Sigmoid colon (tissue), 7 donors: Measurements from ENCODE around the gene KRTAP5-6. TPM values are rescaled to one million over a fixed set of nuclear protein-coding genes. Genes with fewer than 3 reads are reported as not detected.
"Not testable (repeated sequence)": the region's sequence is repeated elsewhere in the genome, so short reads cannot be mapped to it uniquely, and the experiment has no call there.

ENCODE experiments used
- DNase-seq: peaks from one replicate; pipeline ENCODE4 v3.0.0-alpha.2; 2019
- H3K27ac ChIP-seq, 4 donors: fragments of 200-600 bp; sonication (generic); one replicate each; pipeline ENCODE4 v1.5.1; 2016 to 2019; ENCODE audit warnings: mild to moderate bottlenecking in 1 of 4
- H3K27me3 ChIP-seq, 3 donors: fragments of 200-600 bp; sonication (generic); one replicate each; pipeline ENCODE4 v1.5.1; 2019; ENCODE audit warnings: mild to moderate bottlenecking in 1 of 3
- H3K36me3 ChIP-seq, 4 donors: fragments of 200-600 bp; sonication (generic); one replicate each; pipeline ENCODE4 v1.5.1; 2016 to 2019
- H3K4me1 ChIP-seq, 4 donors: fragments of 200-600 bp; sonication (generic); one replicate each; pipeline ENCODE4 v1.5.1; 2017 to 2019
- H3K4me3 ChIP-seq, 4 donors: fragments of 200-600 bp; sonication (generic); one replicate each; pipeline ENCODE4 v1.5.1; 2017 to 2019; ENCODE audit warnings: mild to moderate bottlenecking in 2 of 4, moderate library complexity in 1 of 4
- H3K9me3 ChIP-seq, 4 donors: fragments of 200-600 bp in 3 of 4; sonication (generic) in 3 of 4; one replicate each; pipeline versions ENCODE4 v1.5.1 to v1.6.1; 2013 to 2019
- CTCF ChIP-seq, 4 experiments: fragments of 450-650 bp in 3 of 4; fragments of 200-600 bp in 1 of 4; IDR thresholded peaks; one replicate each; pipeline ENCODE4 v1.5.1; 2016 to 2019; ENCODE audit warnings: antibody characterized with exemption in 4 of 4, mild to moderate bottlenecking in 3 of 4, moderate library complexity in 2 of 4
- EP300 ChIP-seq, 4 donors: sonication (generic); formaldehyde crosslinking; IDR thresholded peaks; one replicate each; pipeline ENCODE4 v1.6.1; 2017; ENCODE audit warnings: antibody characterized with exemption in 4 of 4
- POLR2A ChIP-seq, 2 donors: fragments of 450-650 bp; IDR thresholded peaks; one replicate each; pipeline ENCODE4 v1.6.1; 2016; ENCODE audit warnings: antibody characterized with exemption in 2 of 2, mild to moderate bottlenecking in 2 of 2, moderate library complexity in 2 of 2
- POLR2AphosphoS5 ChIP-seq, 4 donors: sonication (generic); formaldehyde crosslinking; IDR thresholded peaks; one replicate each; pipeline ENCODE4 v1.6.1; 2017; ENCODE audit warnings: antibody characterized with exemption in 4 of 4
- WGBS, 2 donors: extraction: QIAGEN DNeasy Blood & Tissue Kit; methylation state at CpG; one replicate each; pipeline ENCODE4 v1.1.7; 2013; 5-methylcytosine and 5-hydroxymethylcytosine counted together
- intact Hi-C: fragments of 100-400 bp; cut with DNase I; formaldehyde crosslinking; loops from one replicate; pipeline ENCODE4 v1.15.1; 2023
- polyA plus RNA-seq, 3 donors: library from polyadenylated mRNA; stranded (reverse); fragments of 200-250 nt; gene quantifications; one replicate each; pipeline ENCODE4 v1.2.3, GENCODE V29; 2013
- total RNA-seq, 4 donors: library from RNA; depleted of rRNA; stranded (reverse); fragments of >200 nt; gene quantifications; one replicate each; pipeline ENCODE4 v1.1.0, GENCODE V29; 2016
- donor health status: healthy with polysubstance abuse.
- donor health status: Bipolar disorder and iron deficiency.
- donor health status: healthy.

The KRTAP5-6 gene
- total and polyA plus RNA-seq, 7 donors: not detected

- Histone ChIP-seq H3K9me3 (no peaks in the 10 kb centered on the region), H3K4me1 (no peaks in the 10 kb centered on the region), H3K4me3 (no peak overlapping the region), H3K36me3 (no peaks in the 10 kb centered on the region), H3K27me3 (peaks cover 0 to 56% (median 28%) of the 10 kb centered on the region in 3 donors), H3K27ac (no peak overlapping the region)
- 50 to 79% methylated on average over 11 of the region's 11 CpGs for WGBS, 2 donors
- DNase-seq: no peak
- intact Hi-C loops: no loop called here
- TF ChIP-seq CTCF (IDR thresholded peaks at IDR 0.05): no peak
Measured at GRCh38 chr11:1675536-1676228, 21.3 kb upstream of the KRTAP5-6 start.

GRCh38 chr11:1676229-1676740, 20.7 kb upstream of the KRTAP5-6 start:
- 67 to 85% methylated on average over 7 of the region's 7 CpGs for WGBS, 2 donors
- H3K27ac ChIP-seq: no peak overlapping the region
- no peaks in the 10 kb centered on the region for H3K36me3 ChIP-seq
- DNase-seq: no peak
- intact Hi-C loops: no loop called here
- TF ChIP-seq EP300 (IDR thresholded peaks at IDR 0.05): no peak
- no peak for TF ChIP-seq POLR2A (IDR thresholded peaks at IDR 0.05)
- no peak for TF ChIP-seq CTCF (IDR thresholded peaks at IDR 0.05)
- TF ChIP-seq POLR2AphosphoS5 (IDR thresholded peaks at IDR 0.05): no peak
- no peaks in the 10 kb centered on the region for H3K9me3 ChIP-seq
- H3K4me1 ChIP-seq: no peaks in the 10 kb centered on the region
- H3K4me3 ChIP-seq: no peak overlapping the region
- peaks cover 0 to 61% (median 28%) of the 10 kb centered on the region in 3 donors for H3K27me3 ChIP-seq

GRCh38 chr11:1679881-1680280, 17.1 kb upstream of the KRTAP5-6 start:
- TF ChIP-seq EP300 (IDR thresholded peaks at IDR 0.05) (no peak), CTCF (IDR thresholded peaks at IDR 0.05) (no peak)
- H3K4me1 ChIP-seq: no peaks in the 10 kb centered on the region
- H3K36me3 ChIP-seq: no peaks in the 10 kb centered on the region
- H3K27ac ChIP-seq: no peak overlapping the region
- WGBS, 2 donors: 72 to 78% methylated on average over 10 of the region's 10 CpGs
- intact Hi-C loops: no loop called here
- no peak overlapping the region for H3K4me3 ChIP-seq
- no peaks in the 10 kb centered on the region for H3K9me3 ChIP-seq
- H3K27me3 ChIP-seq: peaks cover 0 to 59% (median 21%) of the 10 kb centered on the region in 3 donors
- DNase-seq: no peak

- no peaks in the 10 kb centered on the region for H3K4me1 ChIP-seq
- intact Hi-C loops: no loop called here
- no peak overlapping the region for H3K4me3 ChIP-seq
- no peaks in the 10 kb centered on the region for H3K9me3 ChIP-seq
- no peaks in the 10 kb centered on the region for H3K36me3 ChIP-seq
- no peak for DNase-seq
- no peak overlapping the region for H3K27ac ChIP-seq
- 54 to 55% methylated on average over 15 of the region's 15 CpGs for WGBS, 2 donors
- no peak for TF ChIP-seq CTCF (IDR thresholded peaks at IDR 0.05)
- TF ChIP-seq EP300 (IDR thresholded peaks at IDR 0.05): no peak
- TF ChIP-seq POLR2A (IDR thresholded peaks at IDR 0.05): no peak
- no peak for TF ChIP-seq POLR2AphosphoS5 (IDR thresholded peaks at IDR 0.05)
- H3K27me3 ChIP-seq: peaks cover 0 to 47% (median 14%) of the 10 kb centered on the region in 3 donors
Measured at GRCh38 chr11:1682225-1682905, 14.6 kb upstream of the KRTAP5-6 start.

- H3K36me3 ChIP-seq, intact Hi-C loops, H3K4me1 ChIP-seq, H3K9me3 ChIP-seq, DNase-seq, H3K4me3 ChIP-seq, H3K27ac ChIP-seq: not testable (repeated sequence)
- 69 to 89% methylated on average over 19 of the region's 19 CpGs for WGBS, 2 donors
- H3K27me3 ChIP-seq: peaks cover 0 to 38% (median 5%) of the 10 kb centered on the region in 3 donors
Measured at GRCh38 chr11:1683216-1683615, 13.8 kb upstream of the KRTAP5-6 start.

- DNase-seq, H3K36me3 ChIP-seq, H3K9me3 ChIP-seq, H3K4me1 ChIP-seq, H3K4me3 ChIP-seq, intact Hi-C loops, H3K27ac ChIP-seq: not testable (repeated sequence)
- peaks cover 0 to 30% (median 0%) of the 10 kb centered on the region in 3 donors for H3K27me3 ChIP-seq
- 80 to 82% methylated on average over 15 to 16 of the region's 24 CpGs for WGBS, 2 donors
Measured at GRCh38 chr11:1683904-1684572, 13.0 kb upstream of the KRTAP5-6 start.

GRCh38 chr11:1684886-1685874, 11.8 kb upstream of the KRTAP5-6 start:
- H3K27ac ChIP-seq, H3K9me3 ChIP-seq, DNase-seq, intact Hi-C loops, H3K4me3 ChIP-seq, H3K36me3 ChIP-seq, H3K4me1 ChIP-seq: not testable (repeated sequence)
- peaks cover 0 to 21% (median 0%) of the 10 kb centered on the region in 3 donors for H3K27me3 ChIP-seq
- 80 to 86% methylated on average over 15 of the region's 18 CpGs for WGBS, 2 donors
